Nephron (organoid): ENCODE data around the gene PTX3.

Experiments
- H3K27ac Mint-ChIP-seq, 3 experiments: 2 replicates each; pipeline ENCODE4 v1.8.0; 2020; ENCODE audit warnings: mixed read lengths in 3 of 3, mild to moderate bottlenecking in 2 of 3, moderate library complexity in 1 of 3
- H3K27me3 Mint-ChIP-seq: 2 replicates; pipeline ENCODE4 v1.8.0; 2021; ENCODE audit warnings: low read depth, mild to moderate bottlenecking, moderate library complexity, mixed read lengths
- H3K36me3 Mint-ChIP-seq: 2 replicates; pipeline ENCODE4 v1.8.0; 2020; ENCODE audit warnings: low read depth, mixed read lengths
- H3K4me1 Mint-ChIP-seq: 2 replicates; pipeline ENCODE4 v1.8.0; 2020; ENCODE audit warnings: mixed read lengths
- H3K4me3 Mint-ChIP-seq, 3 experiments: 2 replicates each; pipeline ENCODE4 v1.8.0; 2020; ENCODE audit warnings: mild to moderate bottlenecking in 3 of 3, mixed read lengths in 3 of 3, moderate library complexity in 2 of 3
- H3K9me3 Mint-ChIP-seq: 2 replicates; pipeline ENCODE4 v1.8.0; 2020; ENCODE audit warnings: mixed read lengths
- CTCF ChIP-seq, 3 experiments: fragments of 200-600 bp; sonication (generic); IDR thresholded peaks; one replicate each; pipeline ENCODE4 v1.5.0; 2021; ENCODE audit warnings: antibody characterized with exemption in 3 of 3; ENCODE audit not compliant: unreplicated experiment in 3 of 3

The PTX3 gene

GRCh38 chr3:157393113-157393512 is 43.5 kb upstream of the PTX3 start:
- Mint-ChIP-seq H3K27me3 (no peaks in the 10 kb centered on the region), H3K36me3 (no peaks in the 10 kb centered on the region), H3K4me1 (no peaks in the 10 kb centered on the region), H3K4me3 (no peak overlapping the region), H3K27ac (no peak overlapping the region), H3K9me3 (peaks cover 15% of the 10 kb centered on the region)
- no peak for TF ChIP-seq CTCF (IDR thresholded peaks at IDR 0.05; ENCODE audit: unreplicated experiment in 3 of 3)

GRCh38 chr3:157394411-157394810 is 42.2 kb upstream of the PTX3 start:
- Mint-ChIP-seq H3K4me1 (no peaks in the 10 kb centered on the region), H3K27ac (no peak overlapping the region), H3K4me3 (no peak overlapping the region), H3K36me3 (no peaks in the 10 kb centered on the region), H3K9me3 (peaks cover 15% of the 10 kb centered on the region), H3K27me3 (no peaks in the 10 kb centered on the region)
- no peak for TF ChIP-seq CTCF (IDR thresholded peaks at IDR 0.05; ENCODE audit: unreplicated experiment in 3 of 3)

- Mint-ChIP-seq H3K4me1 (no peaks in the 10 kb centered on the region), H3K27me3 (no peaks in the 10 kb centered on the region), H3K9me3 (peaks cover 9% of the 10 kb centered on the region), H3K36me3 (no peaks in the 10 kb centered on the region), H3K27ac (no peak overlapping the region), H3K4me3 (no peak overlapping the region)
- TF ChIP-seq CTCF (IDR thresholded peaks at IDR 0.05; ENCODE audit: unreplicated experiment in 3 of 3), result no peak
These were observed 38.1 kb upstream of the PTX3 start for GRCh38 chr3:157398598-157398997.

- Mint-ChIP-seq H3K4me1 (peaks cover 6% of the 10 kb centered on the region), H3K36me3 (no peaks in the 10 kb centered on the region), H3K27ac (no peak overlapping the region), H3K4me3 (no peak overlapping the region), H3K9me3 (no peaks in the 10 kb centered on the region), H3K27me3 (no peaks in the 10 kb centered on the region)
- no peak for TF ChIP-seq CTCF (IDR thresholded peaks at IDR 0.05; ENCODE audit: unreplicated experiment in 3 of 3)
These were observed 32.3 kb upstream of the PTX3 start for GRCh38 chr3:157404381-157404780.

- Mint-ChIP-seq H3K4me1 (peaks cover 6% of the 10 kb centered on the region), H3K4me3 (no peak overlapping the region), H3K27me3 (no peaks in the 10 kb centered on the region), H3K36me3 (no peaks in the 10 kb centered on the region), H3K9me3 (no peaks in the 10 kb centered on the region), H3K27ac (no peak overlapping the region)
- TF ChIP-seq CTCF (IDR thresholded peaks at IDR 0.05; ENCODE audit: unreplicated experiment in 3 of 3), result no peak
These were observed 31.2 kb upstream of the PTX3 start for GRCh38 chr3:157405457-157405856.

GRCh38 chr3:157406394-157406793 is 30.3 kb upstream of the PTX3 start:
- Mint-ChIP-seq H3K27me3 (no peaks in the 10 kb centered on the region), H3K4me1 (peaks cover 6% of the 10 kb centered on the region), H3K36me3 (no peaks in the 10 kb centered on the region), H3K27ac (no peak overlapping the region), H3K9me3 (no peaks in the 10 kb centered on the region), H3K4me3 (no peak overlapping the region)
- no peak for TF ChIP-seq CTCF (IDR thresholded peaks at IDR 0.05; ENCODE audit: unreplicated experiment in 3 of 3)
